ENCODE results near the gene CCDC167.
"Not testable (repeated sequence)": the region's sequence is repeated elsewhere in the genome, so short reads cannot be mapped to it uniquely, and the experiment has no call there.

Gene CCDC167

GRCh38 chr6:37502703-37503291 is 3.1 kb upstream of the CCDC167 start:
- DNase-seq (ENCODE audit: low read depth): no peak
- TF ChIP-seq CTCF (IDR thresholded peaks at IDR 0.05; ENCODE audit: control insufficient read depth, insufficient read depth, low read depth, low read length, missing control alignments): no peak

DNA sequence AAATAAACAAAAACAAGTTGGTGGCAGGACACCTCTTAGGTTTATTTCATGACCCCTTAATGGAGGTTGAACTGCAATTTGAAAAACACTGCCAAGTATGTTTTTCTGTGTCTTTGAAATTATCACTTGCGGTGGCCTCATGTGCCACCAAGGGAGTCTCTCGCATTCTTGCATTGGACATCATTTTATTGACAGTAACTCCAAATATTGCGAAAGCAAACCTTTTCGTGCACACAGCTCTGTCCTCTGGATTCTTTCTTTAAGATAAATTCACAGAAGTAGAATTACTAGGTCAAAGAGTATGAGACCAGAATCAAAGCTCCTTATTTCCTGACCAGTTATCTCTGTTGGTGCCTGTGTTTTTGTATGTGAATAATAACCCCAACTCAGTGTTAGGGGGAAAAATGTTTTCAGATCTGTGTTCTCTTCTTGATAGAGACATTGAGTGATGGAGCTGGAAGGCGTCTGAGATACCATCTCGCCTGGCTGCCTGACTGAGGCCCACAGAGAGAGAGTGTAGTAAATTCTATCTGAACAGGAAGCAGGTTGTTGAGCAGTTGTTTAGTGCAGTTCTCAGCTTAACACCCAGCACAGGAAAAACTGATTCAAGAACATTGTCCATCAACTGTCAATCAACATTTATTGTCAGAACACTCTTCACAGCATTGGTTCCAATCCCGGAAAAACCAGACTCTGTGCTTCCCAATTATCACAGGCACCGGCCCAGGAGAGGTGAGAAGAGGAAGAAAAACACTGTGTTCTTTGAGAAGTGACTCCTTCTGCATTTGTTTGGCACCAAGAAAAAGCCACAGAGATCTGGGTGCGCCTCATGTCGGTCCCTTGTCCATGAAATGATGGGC is 2.2 kb upstream of the CCDC167 start:
- no peak overlapping the region for H3K4me3 ChIP-seq (ENCODE audit: control insufficient read depth, low read depth, low read length)
- no peak for TF ChIP-seq CTCF (IDR thresholded peaks at IDR 0.05; ENCODE audit: control insufficient read depth, insufficient read depth, low read depth, low read length, missing control alignments)
- DNase-seq (ENCODE audit: low read depth): no peak

More at GRCh38 chr6:37502703-37503291, 3.1 kb upstream of the CCDC167 start:
- H3K4me3 ChIP-seq (ENCODE audit: control insufficient read depth, low read depth, low read length): no peak overlapping the region

- DNase-seq (ENCODE audit: low read depth); H3K4me3 ChIP-seq (ENCODE audit: control insufficient read depth, low read depth, low read length): not testable (repeated sequence)
Measured at GRCh38 chr6:37500904-37501303, 1.2 kb upstream of the CCDC167 start.

DNA sequence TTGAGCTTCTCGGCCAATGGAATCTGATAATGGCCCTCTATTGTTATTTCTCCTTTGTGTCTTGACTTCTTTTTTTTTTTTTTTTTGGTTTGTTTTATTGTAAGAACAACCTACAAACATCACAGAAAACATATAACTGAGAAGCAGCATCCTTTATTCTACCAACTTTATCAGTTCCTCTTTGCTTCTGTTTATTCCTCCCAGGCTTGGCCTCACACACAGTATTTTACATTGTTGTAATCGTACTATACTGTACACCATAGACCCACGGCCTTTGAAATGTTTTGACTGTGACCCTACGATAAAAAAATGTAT is 558 bp upstream of the CCDC167 start:
- no peak for TF ChIP-seq CTCF (IDR thresholded peaks at IDR 0.05; ENCODE audit: control insufficient read depth, insufficient read depth, low read depth, low read length, missing control alignments)
- no peak for DNase-seq (ENCODE audit: low read depth)
- peak overlapping the region; percentile 79 for H3K4me3 ChIP-seq (ENCODE audit: control insufficient read depth, low read depth, low read length)

GRCh38 chr6:37496951-37497885 is 2.5 kb downstream of the CCDC167 start:
- no peak overlapping the region for H3K4me3 ChIP-seq (ENCODE audit: control insufficient read depth, low read depth, low read length)
- no peak for DNase-seq (ENCODE audit: low read depth)
- no peak for TF ChIP-seq CTCF (IDR thresholded peaks at IDR 0.05; ENCODE audit: control insufficient read depth, insufficient read depth, low read depth, low read length, missing control alignments)

GRCh38 chr6:37495244-37495934 is 4.3 kb downstream of the CCDC167 start:
- no peak overlapping the region for H3K4me3 ChIP-seq (ENCODE audit: control insufficient read depth, low read depth, low read length)
- no peak for TF ChIP-seq CTCF (IDR thresholded peaks at IDR 0.05; ENCODE audit: control insufficient read depth, insufficient read depth, low read depth, low read length, missing control alignments)
- DNase-seq (ENCODE audit: low read depth): no peak
